Measurements from ENCODE around the gene RPS27. TPM values are rescaled to one million over a fixed set of nuclear protein-coding genes. Genes with fewer than 3 reads are reported as not detected.
A peak's percentile ranks its signal among the peaks of the same experiment; 100 is the strongest.

The RPS27 gene
- total and polyA plus RNA-seq, 10 of the 15 experiments (the other 5 are each of a cell fraction or from before 2014, with no cell fraction given): 2,708 to 14,234 (median 8,874) TPM

GRCh38 chr1:153962088-153963029 lies 28.2 kb upstream of the RPS27 start (continued):
- TF ChIP-seq ZNF687 (IDR thresholded peaks at IDR 0.05) (peak; percentile 73), YY1 (IDR thresholded peaks at IDR 0.05; ENCODE audit: low read depth, low read length) (peak; percentile 46; the same call in 1 of the 2 replicates), BHLHE40 (IDR thresholded peaks at IDR 0.05; ENCODE audit: borderline replicate concordance in 1 of 2, low read depth in 2 of 2, low read length in 1 of 2) (peak; percentile 97), TBL1XR1 (IDR thresholded peaks at IDR 0.05; ENCODE audit: low read depth, low read length) (no peak), RELA (IDR thresholded peaks at IDR 0.05; ENCODE audit: borderline replicate concordance, partially characterized antibody) (no peak), ZNF24 (IDR thresholded peaks at IDR 0.05) (no peak), STAT3 (IDR thresholded peaks at IDR 0.05; ENCODE audit: low read depth, low read length) (no peak), RAD51 (IDR thresholded peaks at IDR 0.05) (peak; percentile 97), BCL11A (IDR thresholded peaks at IDR 0.05; ENCODE audit: low read depth, low read length) (no peak), SPI1 (IDR thresholded peaks at IDR 0.05; ENCODE audit: borderline replicate concordance, insufficient read depth, low read depth, low read length) (no peak), FOXM1 (IDR thresholded peaks at IDR 0.05; ENCODE audit: low read depth, low read length) (no peak), IRF4 (IDR thresholded peaks at IDR 0.05; ENCODE audit: low read depth, low read length) (no peak), NFYB (IDR thresholded peaks at IDR 0.05; ENCODE audit: insufficient read depth, low read depth, low read length) (no peak)
- TF ChIP-seq, protein P1, sequence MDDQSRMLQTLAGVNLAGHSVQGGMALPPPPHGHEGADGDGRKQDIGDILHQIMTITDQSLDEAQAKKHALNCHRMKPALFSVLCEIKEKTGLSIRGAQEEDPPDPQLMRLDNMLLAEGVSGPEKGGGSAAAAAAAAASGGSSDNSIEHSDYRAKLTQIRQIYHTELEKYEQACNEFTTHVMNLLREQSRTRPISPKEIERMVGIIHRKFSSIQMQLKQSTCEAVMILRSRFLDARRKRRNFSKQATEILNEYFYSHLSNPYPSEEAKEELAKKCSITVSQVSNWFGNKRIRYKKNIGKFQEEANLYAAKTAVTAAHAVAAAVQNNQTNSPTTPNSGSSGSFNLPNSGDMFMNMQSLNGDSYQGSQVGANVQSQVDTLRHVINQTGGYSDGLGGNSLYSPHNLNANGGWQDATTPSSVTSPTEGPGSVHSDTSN (IDR thresholded peaks at IDR 0.05; ENCODE audit: insufficient replicate concordance, low read depth, low read length): no peak
- TF ChIP-seq, protein P2, sequence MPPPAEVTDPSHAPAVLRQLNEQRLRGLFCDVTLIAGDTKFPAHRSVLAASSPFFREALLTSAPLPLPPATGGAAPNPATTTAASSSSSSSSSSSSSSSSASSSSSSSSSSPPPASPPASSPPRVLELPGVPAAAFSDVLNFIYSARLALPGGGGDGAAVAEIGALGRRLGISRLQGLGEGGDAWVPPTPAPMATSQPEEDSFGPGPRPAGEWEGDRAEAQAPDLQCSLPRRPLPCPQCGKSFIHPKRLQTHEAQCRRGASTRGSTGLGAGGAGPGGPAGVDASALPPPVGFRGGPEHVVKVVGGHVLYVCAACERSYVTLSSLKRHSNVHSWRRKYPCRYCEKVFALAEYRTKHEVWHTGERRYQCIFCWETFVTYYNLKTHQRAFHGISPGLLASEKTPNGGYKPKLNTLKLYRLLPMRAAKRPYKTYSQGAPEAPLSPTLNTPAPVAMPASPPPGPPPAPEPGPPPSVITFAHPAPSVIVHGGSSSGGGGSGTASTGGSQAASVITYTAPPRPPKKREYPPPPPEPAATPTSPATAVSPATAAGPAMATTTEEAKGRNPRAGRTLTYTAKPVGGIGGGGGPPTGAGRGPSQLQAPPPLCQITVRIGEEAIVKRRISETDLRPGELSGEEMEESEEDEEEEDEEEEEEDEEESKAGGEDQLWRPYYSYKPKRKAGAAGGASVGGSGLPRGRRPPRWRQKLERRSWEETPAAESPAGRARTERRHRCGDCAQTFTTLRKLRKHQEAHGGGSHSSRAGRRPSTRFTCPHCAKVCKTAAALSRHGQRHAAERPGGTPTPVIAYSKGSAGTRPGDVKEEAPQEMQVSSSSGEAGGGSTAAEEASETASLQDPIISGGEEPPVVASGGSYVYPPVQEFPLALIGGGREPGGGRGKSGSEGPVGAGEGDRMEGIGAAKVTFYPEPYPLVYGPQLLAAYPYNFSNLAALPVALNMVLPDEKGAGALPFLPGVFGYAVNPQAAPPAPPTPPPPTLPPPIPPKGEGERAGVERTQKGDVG (CRISPR knock-in tag; IDR thresholded peaks at IDR 0.05): no peak
- TF ChIP-seq, protein P3, sequence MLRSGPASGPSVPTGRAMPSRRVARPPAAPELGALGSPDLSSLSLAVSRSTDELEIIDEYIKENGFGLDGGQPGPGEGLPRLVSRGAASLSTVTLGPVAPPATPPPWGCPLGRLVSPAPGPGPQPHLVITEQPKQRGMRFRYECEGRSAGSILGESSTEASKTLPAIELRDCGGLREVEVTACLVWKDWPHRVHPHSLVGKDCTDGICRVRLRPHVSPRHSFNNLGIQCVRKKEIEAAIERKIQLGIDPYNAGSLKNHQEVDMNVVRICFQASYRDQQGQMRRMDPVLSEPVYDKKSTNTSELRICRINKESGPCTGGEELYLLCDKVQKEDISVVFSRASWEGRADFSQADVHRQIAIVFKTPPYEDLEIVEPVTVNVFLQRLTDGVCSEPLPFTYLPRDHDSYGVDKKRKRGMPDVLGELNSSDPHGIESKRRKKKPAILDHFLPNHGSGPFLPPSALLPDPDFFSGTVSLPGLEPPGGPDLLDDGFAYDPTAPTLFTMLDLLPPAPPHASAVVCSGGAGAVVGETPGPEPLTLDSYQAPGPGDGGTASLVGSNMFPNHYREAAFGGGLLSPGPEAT (IDR thresholded peaks at IDR 0.05; ENCODE audit: low read depth): peak; percentile 56; the same call in 1 of the 2 replicates
